GM18861 (cell line): ENCODE data around the gene ZNF177.

Experiments used
- ATAC-seq: cut with Tn5 transposase; IDR thresholded peaks from one replicate; pipeline ENCODE4 v1.9.1; 2021; ENCODE audit not compliant: unreplicated experiment

Gene ZNF177

DNA sequence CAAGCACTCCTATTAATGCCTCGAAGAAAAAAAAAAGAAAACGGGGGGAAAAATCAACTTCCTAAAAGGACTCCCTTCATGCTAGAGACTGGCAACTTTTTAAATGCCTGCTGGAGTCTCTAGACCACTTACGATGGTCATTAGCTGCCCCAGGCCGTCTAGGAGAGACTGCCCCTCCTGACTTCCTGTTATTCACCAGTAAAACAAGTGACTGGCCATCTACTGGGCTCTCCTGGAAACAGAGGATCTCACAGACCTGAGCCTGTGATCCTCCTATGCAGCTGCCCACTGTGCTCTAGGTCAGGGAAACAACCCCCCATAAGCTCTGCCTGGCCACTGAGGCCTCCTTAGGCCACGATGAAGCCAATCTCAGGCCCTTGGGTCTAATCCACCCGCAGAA lies 65.1 kb downstream of the ZNF177 start:
- ATAC-seq = no peak

DNA sequence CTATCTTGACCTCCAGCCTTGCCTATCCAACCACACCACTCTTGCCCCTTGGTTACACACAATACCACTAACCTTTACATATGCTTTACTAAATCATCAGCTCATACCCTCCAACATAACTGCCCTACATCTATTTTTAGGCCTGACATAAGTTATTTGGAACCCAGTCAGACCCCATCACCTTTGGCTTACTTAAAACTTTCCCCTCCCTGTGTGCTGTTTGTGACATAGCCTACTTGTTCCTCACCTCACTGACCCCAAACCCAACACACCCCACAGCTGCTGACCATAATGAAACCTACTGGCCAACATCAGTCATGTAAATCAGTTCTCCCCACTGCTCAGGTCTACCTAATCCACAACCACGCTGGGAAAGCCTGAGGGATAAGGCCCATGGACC lies 67.6 kb downstream of the ZNF177 start:
- no peak for ATAC-seq

DNA sequence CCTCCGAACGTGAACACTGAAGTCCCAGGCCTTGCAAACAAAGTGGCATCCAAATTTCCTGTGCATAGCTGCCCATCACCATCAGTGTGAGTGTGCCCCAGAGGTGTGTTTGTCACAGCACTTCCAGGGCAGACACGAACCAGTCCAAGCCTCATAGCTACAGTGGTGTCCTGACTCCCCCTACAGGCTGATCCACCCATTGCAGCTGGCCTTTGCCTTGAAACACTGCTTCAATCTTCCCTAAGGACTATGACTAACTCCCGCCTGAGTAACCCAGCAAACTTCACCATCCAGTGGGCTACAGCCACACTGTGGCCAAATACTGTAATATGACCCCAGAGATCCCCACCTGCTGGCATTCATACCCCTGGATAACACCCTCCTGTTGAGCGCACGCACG lies 68.7 kb downstream of the ZNF177 start:
- ATAC-seq = no peak
